OCI-LY7 (cell line): ENCODE data around the gene CIAO2B.

Experiments
- CTCF ChIP-seq: fragments of 200-600 bp; sonication (generic); conservative IDR thresholded peaks from 2 replicates; pipeline ENCODE4 v1.5.1; 2014; ENCODE audit warnings: mild to moderate bottlenecking, antibody characterized with exemption, low read length, moderate library complexity, mixed read lengths
- EZH2phosphoT487 ChIP-seq: fragments of 200-600 bp; sonication (generic); IDR thresholded peaks from 2 replicates; pipeline ENCODE4 v1.6.1; 2018; ENCODE audit warnings: low read depth, borderline replicate concordance, mild to moderate bottlenecking, mixed run types, antibody characterized with exemption, low read length, moderate library complexity, mixed read lengths

GRCh38 chr16:66926171-66926947 is 7.8 kb downstream of the CIAO2B start:
- TF ChIP-seq CTCF (no peak), EZH2phosphoT487 (no peak)
